HG03060 (cell line): ENCODE data around the gene MAP3K8.
"Not testable (repeated sequence)": the region's sequence is repeated elsewhere in the genome, so short reads cannot be mapped to it uniquely, and the experiment has no call there.

Experiments
- ATAC-seq: cut with Tn5 transposase; IDR thresholded peaks from one replicate; pipeline ENCODE4 v1.9.1; 2021; ENCODE audit warnings: low read depth, moderate number of reproducible peaks; ENCODE audit not compliant: unreplicated experiment

Gene MAP3K8

DNA sequence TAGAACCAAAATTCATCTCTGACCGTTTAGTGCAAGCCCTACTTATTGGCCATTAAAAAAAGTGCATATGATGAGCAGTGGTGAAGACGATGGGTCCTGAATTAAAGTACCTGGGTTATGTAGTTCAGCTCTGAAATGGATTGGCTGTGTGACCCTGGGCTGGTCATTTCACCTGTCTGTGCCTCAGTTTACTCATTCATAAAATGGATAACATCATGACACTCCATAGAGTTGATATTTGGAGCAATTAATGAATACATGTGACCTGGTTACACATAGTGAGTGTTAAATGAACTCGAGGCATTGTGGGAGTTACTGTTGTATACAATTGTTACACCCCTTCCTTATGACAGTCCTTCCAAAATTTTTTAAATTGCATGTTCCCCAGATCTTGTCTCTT, 9.1 kb downstream of the MAP3K8 start:
- ATAC-seq = no peak

DNA sequence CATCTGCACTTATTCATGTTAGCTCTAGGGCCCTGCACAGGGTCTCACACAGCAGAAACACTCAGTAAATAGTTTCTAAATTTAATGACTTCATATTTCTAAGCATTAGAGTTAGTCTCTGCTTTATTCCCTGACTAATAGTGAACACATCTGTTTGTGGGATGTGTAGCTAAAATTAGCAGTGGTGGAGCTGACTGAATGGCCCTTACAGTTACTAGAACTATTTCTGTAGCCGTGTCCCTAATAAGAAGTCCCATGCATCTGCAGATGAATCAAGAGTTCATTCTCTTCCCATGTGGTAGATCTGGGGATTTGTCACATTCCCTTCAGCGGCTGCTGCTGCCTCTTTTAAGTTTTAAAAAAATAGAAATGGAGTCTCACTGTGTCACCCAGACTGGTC, 11.7 kb downstream of the MAP3K8 start:
- no peak for ATAC-seq

DNA sequence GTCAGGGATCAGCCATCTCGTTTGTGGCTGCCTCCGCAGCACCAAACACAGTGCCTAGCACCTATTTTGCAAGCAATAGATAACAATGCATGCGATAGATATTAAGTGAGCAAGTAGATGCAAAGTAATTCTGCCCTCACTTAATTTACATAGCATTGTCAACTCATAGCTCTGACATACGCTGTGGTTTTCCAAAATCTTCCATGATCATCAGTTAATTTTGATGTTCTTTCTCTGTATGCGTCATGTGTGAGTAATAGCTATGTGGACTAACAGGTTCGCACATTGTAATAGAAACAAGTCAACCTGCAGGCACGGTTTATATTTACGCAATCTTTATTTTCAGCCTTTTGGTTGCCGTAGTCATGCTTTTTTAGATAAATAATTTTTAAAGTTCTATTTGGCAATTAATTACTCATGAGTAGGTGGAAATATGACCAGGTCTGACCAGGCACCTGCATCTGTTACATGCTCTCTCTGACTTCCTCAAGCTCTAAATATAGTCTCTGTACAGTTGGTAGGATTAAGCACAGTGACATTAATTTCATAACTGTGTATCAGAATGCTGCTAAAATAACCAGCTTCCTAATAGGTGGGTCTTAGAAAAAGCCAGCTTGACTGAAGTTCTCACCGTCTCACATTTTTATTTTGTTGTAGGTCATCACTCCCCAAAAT, 13.3 kb downstream of the MAP3K8 start:
- no peak for ATAC-seq

DNA sequence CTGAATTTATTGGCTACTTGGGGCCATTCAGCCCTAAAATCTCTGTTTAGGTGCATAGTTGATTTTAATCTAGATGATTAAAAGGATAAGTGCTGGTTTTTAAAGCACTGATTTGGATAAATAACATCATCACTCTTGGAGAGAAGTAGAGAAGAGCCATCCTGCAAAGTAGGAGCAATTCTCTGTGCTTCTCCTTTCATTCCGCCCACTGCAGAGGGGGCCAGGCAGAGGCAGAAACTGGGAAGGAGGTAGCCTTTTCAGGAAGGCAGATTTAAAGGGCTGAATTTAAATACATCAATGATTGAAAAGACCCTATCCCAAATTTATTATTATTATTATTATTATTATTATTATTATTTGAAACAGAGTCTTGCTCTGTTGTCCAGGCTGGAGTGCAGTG, 14.1 kb downstream of the MAP3K8 start:
- ATAC-seq = no peak

DNA sequence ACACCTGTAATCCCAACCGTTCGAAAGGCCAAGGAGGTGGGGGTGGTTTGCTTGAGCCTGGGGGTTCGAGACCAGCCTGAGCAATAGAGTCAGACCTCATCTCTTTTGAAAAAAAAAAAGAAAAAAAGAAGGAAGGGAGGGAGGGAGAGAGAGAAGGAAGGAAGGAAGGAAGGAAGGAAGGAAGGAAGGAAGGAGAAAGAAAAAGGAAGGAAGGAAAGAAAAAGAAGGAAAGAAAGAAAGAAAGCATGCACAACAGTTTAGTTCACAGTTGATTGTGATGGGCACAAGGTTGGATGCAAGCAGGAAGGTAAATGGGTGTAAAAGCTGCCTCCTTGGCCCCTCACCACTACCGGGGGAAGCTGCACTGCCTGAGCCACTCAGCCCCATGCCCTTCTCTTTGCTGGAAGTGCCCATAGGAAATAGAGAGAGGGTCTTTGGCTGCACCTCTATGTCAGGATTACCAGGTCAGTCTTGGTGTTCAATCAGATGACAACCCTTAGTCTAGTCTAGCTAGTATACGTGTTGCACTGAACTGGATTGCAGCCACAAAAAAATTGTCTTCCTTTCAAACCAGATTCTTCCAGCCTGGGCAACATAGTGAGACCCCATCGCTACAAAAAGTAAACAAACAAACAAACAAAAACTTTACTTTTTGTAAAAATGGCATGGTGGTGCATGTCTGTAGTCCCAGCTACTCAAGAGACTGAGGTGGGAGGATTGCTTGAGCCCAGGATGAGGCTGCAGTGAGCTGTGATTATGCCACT, 20.0 kb downstream of the MAP3K8 start:
- ATAC-seq = no peak

DNA sequence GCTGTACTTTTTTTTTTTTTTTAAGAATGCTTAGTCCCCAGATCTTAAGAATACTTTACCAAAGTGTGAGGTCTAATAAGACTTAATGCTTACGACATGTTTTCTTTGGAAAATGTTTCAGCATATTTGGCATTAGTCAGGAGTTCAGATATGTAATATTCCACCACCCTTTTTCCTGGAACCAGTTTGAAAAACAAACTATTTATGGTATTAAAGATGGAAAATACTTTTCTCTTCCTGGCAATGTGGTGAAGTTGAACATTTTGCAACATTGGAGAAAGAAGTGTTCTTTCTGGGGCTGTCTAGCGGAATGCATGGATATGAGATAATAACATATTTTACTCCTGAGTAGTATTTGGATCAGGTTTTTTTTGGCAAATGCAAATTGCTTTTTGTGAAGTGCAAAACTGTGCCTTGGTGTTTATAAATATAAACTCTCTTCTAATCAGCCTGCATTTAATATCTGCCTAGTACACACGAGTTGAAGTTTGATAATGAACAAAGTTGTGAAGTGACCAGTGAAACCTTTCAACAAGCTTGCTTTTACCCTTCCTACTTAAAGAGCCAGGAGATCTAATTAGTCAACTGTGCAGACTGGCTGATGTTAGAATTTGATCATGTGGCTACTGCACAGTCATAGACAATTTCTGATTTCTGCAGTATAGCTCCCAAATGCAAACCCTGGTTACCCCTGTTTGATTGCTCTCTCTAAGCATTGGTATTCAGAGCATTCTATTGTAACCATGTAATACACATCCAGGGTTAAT, 20.9 kb downstream of the MAP3K8 start:
- no peak for ATAC-seq

DNA sequence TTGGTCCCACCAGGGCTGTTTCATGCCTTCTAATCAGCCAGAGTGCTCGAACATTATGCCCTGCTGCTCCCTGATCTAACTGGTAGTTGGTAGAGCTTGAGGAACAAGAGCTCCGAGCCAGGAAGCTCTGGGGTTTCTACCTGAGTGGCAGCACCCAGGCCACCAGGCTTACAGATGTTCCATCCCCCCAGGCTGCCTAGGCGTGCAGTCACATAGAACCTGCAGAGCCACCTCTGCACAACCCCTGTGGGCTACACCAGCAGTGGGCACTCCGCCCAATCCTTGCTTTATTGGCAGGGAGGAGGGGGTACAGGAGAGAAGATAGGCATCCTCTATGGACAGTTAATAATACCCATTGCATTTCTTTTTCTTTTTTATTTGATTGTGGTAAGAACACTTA, 21.8 kb downstream of the MAP3K8 start:
- no peak for ATAC-seq

DNA sequence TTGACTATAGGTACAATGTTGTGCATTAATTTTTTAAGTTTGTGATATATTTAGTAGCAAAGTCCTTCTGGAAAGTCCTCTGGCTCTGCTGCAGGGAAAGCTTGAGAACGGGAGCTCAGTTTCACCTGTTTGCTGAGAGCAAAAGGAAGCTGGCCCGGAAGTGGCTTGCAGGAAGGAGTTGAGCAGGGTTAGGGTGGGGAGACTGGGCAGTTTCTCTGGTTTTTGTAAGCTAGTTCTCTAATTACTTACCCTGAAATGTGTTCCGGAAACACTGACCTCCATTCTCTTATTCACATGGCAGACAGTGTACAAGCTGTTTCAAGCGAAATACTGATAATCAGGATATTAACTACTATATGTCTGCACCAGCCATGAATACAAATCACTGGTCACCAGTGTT, 22.3 kb downstream of the MAP3K8 start:
- no peak for ATAC-seq

DNA sequence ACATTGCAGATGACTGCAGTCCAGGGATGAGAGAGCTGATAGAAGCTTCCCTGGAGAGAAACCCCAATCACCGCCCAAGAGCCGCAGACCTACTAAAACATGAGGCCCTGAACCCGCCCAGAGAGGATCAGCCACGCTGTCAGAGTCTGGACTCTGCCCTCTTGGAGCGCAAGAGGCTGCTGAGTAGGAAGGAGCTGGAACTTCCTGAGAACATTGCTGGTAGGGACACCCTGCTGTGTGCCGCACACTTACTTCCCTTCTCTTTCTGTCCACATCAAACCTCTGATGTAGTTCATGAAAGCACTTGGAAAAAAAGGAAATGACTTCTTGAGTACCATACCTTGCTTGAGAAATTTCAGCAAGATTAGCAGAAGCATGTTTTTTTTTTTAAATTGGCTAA, 25.3 kb downstream of the MAP3K8 start:
- ATAC-seq = no peak

DNA sequence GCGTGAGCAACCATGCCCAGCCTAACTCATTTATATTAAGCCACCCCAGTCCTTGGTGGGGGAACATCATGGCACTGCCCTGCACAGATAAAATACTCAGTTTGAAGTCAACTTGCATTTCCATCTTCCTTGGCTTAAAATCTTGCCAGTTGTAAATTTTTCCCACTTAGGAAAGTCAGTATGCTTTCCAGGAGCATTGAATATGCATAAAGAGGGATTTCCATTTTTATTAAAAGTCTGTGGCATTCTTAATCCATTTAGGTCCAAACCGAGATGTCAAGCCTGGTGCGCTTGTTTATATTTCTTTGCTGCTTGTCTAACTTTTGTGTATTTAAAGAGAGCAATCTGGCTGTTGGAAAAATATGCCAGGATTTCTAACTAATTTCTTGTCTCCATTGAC, 26.1 kb downstream of the MAP3K8 start:
- no peak for ATAC-seq

DNA sequence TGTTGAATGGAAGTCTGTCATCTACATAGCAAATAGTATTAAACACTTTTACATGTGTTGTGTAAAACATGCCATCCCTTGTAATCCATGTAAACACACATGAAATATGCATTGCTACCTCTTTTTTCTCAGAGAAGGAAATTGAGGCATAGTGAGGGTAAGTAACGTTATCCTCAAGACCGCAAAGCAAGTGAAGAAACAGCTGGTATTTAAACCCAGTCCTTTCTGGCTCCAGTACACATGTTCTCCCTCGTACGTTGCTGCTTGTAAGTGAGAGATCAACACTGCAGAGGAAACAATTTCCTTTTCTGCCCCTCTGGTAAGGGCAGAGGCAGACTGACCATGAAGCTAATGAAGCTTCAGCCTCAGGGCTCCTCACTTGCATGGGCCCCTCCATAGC, 28.5 kb downstream of the MAP3K8 start:
- ATAC-seq = no peak

DNA sequence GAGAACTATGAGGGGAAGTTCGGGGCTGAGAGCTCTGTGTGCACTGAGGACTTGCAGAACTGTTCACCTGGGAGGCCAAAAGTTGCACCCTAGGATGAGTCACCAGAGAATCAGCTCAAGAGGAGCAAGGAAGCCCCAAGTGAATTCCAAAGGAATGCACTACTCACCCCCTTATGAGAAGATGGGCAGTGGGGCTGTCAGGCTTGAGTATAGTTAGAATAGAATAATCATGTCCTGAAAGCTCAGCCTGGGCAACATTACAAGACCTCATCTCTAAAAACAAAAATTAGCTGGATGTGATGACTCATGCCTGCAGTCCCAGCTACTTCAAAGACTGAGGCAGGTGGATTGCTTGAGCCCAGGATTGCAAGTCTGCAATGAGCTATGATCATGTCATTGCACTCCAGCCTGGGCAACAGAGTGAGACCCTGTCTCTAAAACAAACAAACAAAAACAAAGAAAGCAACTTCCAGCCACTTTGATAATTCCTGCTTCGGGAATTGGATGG, 30.0 kb downstream of the MAP3K8 start:
- no peak for ATAC-seq

DNA sequence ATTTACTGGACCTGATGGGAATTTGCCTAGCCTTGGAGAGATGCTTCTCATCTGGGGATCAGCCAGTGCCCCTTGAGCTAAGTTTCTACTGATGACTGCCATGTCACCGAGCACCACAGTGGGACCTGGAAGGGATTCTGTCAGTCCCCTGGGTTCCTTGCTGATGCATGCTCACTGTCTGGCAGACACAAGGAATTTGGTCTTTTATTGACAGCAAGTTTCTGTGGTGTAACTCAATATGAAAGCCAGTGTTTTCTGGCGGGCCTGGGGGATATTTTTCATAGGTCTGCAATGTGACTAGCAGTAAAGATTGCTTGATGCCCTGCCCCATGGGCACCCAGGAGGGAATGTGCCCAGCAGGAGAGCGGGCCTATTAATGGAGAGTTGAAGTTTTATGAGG, 30.7 kb downstream of the MAP3K8 start:
- ATAC-seq = no peak

DNA sequence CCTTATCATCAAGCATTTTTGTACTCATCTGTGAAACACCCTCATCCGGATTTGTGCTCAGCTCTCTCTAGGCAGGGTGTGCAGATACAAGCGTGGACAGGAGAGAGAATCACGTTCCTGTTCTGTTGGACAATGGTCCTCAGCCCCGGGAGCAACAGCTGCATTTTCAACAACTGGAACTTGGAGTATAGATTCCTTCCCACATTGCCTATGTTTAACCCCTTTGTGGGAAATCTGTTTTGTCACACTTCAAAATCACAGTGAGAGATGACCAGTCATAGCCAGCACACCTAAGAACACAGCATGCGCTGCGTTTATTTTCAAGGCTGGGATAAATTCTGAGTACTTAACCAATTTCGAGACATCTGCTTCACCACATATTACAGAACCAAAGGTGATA, 32.5 kb downstream of the MAP3K8 start:
- no peak for ATAC-seq

DNA sequence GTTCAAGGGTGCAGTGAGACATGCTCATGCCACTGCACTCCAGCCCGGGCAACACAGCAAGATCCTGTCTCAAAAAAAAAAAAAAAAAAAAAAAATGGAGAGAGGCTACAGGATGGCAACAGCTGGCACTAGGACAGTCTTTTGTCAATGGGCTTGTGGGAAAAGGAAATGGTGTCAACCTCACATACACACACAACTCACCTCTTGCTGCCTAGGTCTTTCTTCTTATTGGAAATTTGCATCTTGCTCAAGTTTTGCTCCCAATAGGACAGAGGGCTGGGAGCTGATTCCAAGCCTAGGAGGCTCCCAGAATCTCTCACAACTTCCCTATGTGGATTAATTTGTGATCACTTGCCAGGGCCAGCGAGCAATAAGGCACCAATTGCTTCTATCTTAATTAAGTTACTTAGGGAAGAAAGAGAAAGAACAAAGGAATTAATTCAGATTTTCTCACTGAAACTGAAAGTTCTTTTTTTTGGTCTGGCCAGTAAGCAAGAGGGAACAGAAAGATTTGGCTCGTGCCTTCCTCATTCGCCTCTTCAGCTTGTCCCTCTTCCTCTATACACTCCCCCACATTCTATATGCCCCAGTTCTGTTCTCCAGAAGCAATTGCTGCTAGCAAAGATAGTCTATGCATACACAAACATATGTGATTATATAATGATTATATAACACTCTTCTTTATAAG, 33.8 kb downstream of the MAP3K8 start:
- ATAC-seq = no peak

DNA sequence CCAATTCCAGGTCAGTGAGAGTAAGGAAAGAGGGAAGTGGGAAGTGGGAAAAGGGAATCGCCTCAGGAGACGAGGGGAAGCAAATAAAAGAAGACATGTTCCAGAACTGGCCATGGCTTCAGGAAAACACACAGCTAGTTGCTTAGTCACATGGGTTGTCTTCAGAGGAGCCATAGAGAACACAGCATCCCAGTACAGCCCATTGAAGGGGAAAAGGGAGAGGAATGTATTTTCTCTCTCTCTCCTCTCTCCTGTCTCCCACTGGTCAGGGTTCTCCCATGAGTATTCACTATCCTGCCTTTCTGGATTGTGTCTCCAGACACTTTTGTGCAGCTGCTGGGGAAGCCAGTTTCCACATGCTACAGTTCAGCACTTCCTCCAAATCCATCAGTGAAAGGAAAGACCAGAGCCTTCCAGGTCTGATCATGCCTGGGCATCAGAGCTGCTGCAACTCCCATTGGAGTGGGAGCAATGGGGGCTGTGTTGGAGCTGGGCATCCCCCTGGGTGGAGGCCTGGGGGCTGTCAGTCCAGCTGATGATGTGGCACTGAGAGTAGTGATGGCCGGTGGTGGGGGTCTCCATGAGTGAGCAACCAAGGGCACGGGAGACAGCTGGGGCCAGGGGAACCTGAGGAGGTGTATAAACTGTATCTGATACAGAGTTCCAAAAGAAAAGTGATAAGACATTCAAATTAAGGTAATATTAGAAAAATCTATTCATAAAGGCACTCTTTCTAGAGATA, 38.6 kb downstream of the MAP3K8 start:
- ATAC-seq = no peak

DNA sequence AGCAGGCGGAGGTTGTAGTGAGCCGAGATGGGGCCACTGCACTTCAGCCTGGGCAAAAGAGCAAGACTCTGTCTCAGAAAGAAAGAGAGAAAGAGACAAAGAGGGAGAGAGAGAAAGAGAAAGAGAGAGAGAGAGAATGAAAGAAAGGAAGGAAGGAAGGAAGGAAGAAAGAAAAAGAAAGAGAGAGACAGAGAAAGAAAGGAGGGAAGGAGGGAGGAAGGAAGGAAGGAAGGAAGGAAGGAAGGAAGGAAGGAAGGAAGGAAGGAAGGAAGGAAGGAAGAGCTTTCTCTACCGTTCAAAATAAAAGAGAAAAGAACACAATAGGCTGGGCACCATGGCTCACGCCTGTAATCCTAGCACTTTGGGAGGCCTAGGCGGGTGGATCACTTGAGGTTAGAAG, 41.5 kb downstream of the MAP3K8 start:
- not testable (repeated sequence) for ATAC-seq

DNA sequence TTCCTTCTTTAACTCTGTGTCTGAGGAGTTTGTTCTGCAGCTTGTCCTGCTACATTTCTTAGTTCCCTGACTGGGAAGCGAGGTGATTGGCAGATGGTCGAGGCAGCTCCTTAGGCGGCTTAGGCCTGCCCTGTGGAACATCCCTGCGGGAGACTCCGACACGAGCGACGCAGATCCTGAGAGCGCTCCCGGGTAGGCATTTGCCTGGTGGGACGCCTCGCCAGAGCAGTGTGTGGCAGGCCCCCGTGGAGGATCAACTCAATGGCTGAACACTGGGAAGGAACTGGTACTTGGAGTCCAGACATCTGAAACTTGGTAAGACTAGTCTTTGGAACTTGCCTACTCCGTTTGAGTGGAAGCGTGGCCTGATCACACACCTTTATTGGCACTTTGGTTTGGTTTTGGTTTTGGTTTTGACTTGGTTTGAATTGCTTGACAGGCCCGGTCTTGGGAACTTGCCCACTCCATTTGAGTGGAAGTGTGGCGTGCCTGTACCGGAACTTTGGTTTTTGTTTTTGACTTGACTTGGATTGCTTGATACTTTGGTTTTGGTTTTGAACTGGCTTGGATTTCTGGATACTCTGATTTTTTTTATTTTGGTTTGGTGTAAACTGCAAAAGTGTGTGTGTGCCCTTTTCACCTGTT, 42.6 kb downstream of the MAP3K8 start:
- ATAC-seq = no peak

DNA sequence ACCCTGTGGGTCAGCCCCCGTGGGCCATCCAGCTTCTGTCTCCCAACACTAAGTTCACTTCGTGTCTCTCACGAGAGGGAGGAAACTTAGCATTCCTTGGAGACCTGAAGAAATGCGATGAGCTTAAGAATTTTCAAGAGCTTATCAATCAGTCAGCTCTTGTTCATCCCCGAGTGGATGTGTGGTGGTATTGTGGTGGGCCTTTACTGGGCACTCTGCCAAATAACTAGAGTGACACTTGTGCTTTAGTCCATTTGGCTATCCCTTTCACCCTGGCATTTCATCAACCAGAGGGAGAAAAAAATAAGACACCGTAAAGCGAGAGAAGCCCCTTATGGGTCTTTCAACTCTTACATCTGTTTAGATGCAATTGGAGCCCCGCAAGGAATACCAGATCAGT, 45.5 kb downstream of the MAP3K8 start:
- ATAC-seq = not testable (repeated sequence)

DNA sequence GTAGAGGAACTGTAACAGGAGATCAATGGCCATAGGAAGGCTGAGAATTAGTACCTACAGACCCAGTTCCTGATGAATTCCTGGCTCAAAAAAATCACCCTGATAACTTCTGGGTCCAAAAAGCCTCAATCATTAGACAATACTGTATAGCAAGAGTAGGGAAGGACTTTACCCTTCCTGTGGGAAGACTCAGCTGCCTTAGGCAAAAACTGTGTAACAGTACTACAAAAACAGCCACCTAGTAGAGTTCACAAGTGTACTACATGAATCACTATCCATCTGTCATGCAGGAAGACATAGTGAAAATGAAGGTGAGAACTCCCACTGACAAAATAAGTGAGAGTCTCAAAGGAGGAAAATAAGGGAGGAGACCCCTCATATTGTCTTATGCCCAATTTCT, 47.6 kb downstream of the MAP3K8 start:
- ATAC-seq = no peak
